ENCODE measurements around the gene PTCHD4. TPM values are rescaled to one million over a fixed set of nuclear protein-coding genes. Genes with fewer than 3 reads are reported as not detected.
"Not testable (repeated sequence)": the region's sequence is repeated elsewhere in the genome, so short reads cannot be mapped to it uniquely, and the experiment has no call there.

PTCHD4 gene
- total and polyA plus RNA-seq, 7 donors, result 0.03 to 1.4 (median 1.1) TPM; not detected in 2

GRCh38 chr6:48123601-48124000, 12.6 kb upstream of the PTCHD4 start:
- Histone ChIP-seq H3K36me3 (no peaks in the 10 kb centered on the region), H3K27me3 (no peaks in the 10 kb centered on the region), H3K4me1 (no peaks in the 10 kb centered on the region), H3K4me3 (no peak overlapping the region), H3K27ac (no peak overlapping the region), H3K9me3 (no peaks in the 10 kb centered on the region)
- intact Hi-C loops (cut with DNase I), result no loop called here
- no peak for DNase-seq
- no peak for TF ChIP-seq POLR2A (IDR thresholded peaks at IDR 0.05)
- no peak for TF ChIP-seq POLR2AphosphoS5 (IDR thresholded peaks at IDR 0.05)
- TF ChIP-seq CTCF (IDR thresholded peaks at IDR 0.05), result no peak
- TF ChIP-seq EP300 (IDR thresholded peaks at IDR 0.05), result no peak
- WGBS, 2 donors, result 68 to 77% methylated on average over 4 of the region's 4 CpGs

- 87 to 89% methylated on average over 1 of the region's 1 CpG for WGBS, 2 donors
Observed at GRCh38 chr6:48121983-48122749, 11.2 kb upstream of the PTCHD4 start.

GRCh38 chr6:48116699-48117645, 6.0 kb upstream of the PTCHD4 start:
- no peak overlapping the region for H3K4me3 ChIP-seq
- DNase-seq, result no peak
- H3K36me3 ChIP-seq, result no peaks in the 10 kb centered on the region
- H3K9me3 ChIP-seq, result no peaks in the 10 kb centered on the region
- TF ChIP-seq POLR2AphosphoS5 (IDR thresholded peaks at IDR 0.05) (no peak), CTCF (IDR thresholded peaks at IDR 0.05) (no peak), EP300 (IDR thresholded peaks at IDR 0.05) (no peak), POLR2A (IDR thresholded peaks at IDR 0.05) (no peak)
- H3K27ac ChIP-seq, result no peak overlapping the region
- H3K4me1 ChIP-seq, result no peaks in the 10 kb centered on the region
- WGBS, 2 donors, result 82 to 84% methylated on average over 3 of the region's 3 CpGs
- intact Hi-C loops (cut with DNase I), result no loop called here
- H3K27me3 ChIP-seq, result no peaks in the 10 kb centered on the region

More at GRCh38 chr6:48121983-48122749, 11.2 kb upstream of the PTCHD4 start:
- H3K4me3 ChIP-seq; H3K27me3 ChIP-seq; H3K27ac ChIP-seq; H3K4me1 ChIP-seq; H3K36me3 ChIP-seq; DNase-seq; H3K9me3 ChIP-seq; intact Hi-C loops (cut with DNase I): not testable (repeated sequence)

- no peaks in the 10 kb centered on the region for H3K27me3 ChIP-seq
- 89 to 92% methylated on average over 2 of the region's 2 CpGs for WGBS, 2 donors
Observed at GRCh38 chr6:48113130-48113529, 2.1 kb upstream of the PTCHD4 start.

More at GRCh38 chr6:48113130-48113529, 2.1 kb upstream of the PTCHD4 start:
- DNase-seq, result no peak
- H3K27ac ChIP-seq, result no peak overlapping the region
- TF ChIP-seq POLR2AphosphoS5 (IDR thresholded peaks at IDR 0.05) (no peak), EP300 (IDR thresholded peaks at IDR 0.05) (no peak), POLR2A (IDR thresholded peaks at IDR 0.05) (no peak), CTCF (IDR thresholded peaks at IDR 0.05) (no peak)
- intact Hi-C loops (cut with DNase I), result no loop called here
- no peaks in the 10 kb centered on the region for H3K9me3 ChIP-seq
- no peaks in the 10 kb centered on the region for H3K4me1 ChIP-seq
- H3K36me3 ChIP-seq, result no peaks in the 10 kb centered on the region
- no peak overlapping the region for H3K4me3 ChIP-seq

Measured in sigmoid colon (tissue), 7 donors.